Measurements from ENCODE around the gene LGR5. TPM values are rescaled to one million over a fixed set of nuclear protein-coding genes. Genes with fewer than 3 reads are reported as not detected.
A peak's percentile ranks its signal among the peaks of the same experiment; 100 is the strongest.

LGR5 gene
- total and polyA plus RNA-seq, 5 donors from 2014 or later = not detected

DNA sequence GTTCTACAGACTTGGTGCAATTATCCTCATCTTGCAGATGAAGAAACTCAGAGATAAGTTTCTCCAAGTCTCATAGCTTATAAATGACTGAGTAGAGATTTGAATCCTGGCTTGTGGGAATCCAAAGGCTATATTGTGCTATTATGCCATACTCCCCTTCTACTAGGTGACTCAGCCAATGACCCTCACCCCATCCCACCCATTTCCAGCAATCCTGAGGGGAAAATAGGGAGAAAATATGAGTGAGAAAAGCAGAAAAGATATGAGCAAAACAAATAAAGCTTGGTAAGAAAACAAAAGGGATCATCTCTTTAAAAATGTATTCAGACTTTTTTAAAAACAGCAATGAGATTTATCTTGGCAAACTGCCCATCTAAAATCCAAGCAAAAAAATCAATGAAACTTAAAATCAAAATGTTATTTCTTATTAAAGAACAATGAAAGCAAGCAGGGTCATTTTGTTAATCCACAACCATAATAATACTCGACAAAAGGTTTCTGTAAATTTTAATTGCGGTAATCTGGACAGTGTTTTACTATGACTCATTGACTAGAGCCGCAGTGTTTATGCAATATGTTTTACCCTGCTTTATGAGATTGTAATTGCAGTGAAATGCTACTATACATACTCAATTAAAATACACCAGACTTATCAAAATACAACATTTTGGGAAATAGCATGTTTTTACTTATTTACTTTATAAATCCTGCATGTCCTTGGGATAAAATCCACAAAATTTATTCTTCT, 13.1 kb upstream of the LGR5 start:
- Histone ChIP-seq H3K4me1 (ENCODE audit: control insufficient read depth, insufficient read depth, low read length, poor library complexity, severe bottlenecking) (no peaks in the 10 kb centered on the region), H3K27me3 (ENCODE audit: control insufficient read depth, insufficient read depth, low read length) (peaks cover 2% of the 10 kb centered on the region), H3K9me3 (ENCODE audit: control insufficient read depth in 2 of 2, low read length in 2 of 2) (no peaks in the 10 kb centered on the region), H3K4me3 (ENCODE audit: low read depth, low read length) (no peak overlapping the region), H3K27ac (ENCODE audit: insufficient read depth, low read length, poor library complexity, severe bottlenecking) (no peak overlapping the region), H3K36me3 (ENCODE audit: control insufficient read depth, insufficient read depth, low read length) (no peaks in the 10 kb centered on the region)
- peaks cover 20% of the 10 kb centered on the region for H3K27me3 Mint-ChIP-seq
- H3K27ac Mint-ChIP-seq = no peak overlapping the region
- no peaks in the 10 kb centered on the region for H3K4me1 Mint-ChIP-seq
- ATAC-seq (ENCODE audit: low read depth in 2 of 2) (no peak), DNase-seq (no peak)
- H3K36me3 Mint-ChIP-seq = no peaks in the 10 kb centered on the region
- peaks cover 0 to 4% (median 0%) of the 10 kb centered on the region in 7 donors for H3K9me3 Mint-ChIP-seq
- H3K4me3 Mint-ChIP-seq = no peak overlapping the region

DNA sequence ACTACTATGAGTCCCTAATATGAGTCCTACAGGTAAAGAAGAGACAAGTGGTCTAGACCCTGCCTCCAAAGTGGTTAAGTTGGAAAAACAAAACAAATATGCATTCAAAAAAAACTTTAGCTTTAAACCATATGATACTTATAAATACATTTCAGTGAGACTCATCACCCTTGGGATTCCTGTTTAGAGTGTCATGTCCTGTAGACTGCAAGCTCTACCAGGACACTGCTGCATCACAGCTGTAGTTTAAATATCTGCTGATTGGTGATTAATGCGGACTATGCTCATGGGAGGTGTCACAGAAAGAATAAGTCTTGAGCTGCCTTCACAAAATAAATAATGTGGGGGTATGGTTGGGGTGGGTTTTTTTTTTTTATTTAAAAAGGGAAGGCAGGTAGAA, 8.8 kb upstream of the LGR5 start:
- no peak overlapping the region for H3K27ac ChIP-seq (ENCODE audit: insufficient read depth, low read length, poor library complexity, severe bottlenecking)
- no peaks in the 10 kb centered on the region for H3K4me1 Mint-ChIP-seq
- no peak overlapping the region for H3K27ac Mint-ChIP-seq
- ATAC-seq (ENCODE audit: low read depth in 2 of 2) (no peak), DNase-seq (no peak)
- H3K4me3 ChIP-seq (ENCODE audit: low read depth, low read length) = no peak overlapping the region
- peaks cover 0 to 14% (median 6%) of the 10 kb centered on the region in 7 donors for H3K9me3 Mint-ChIP-seq
- peaks cover 2% of the 10 kb centered on the region for H3K27me3 ChIP-seq (ENCODE audit: control insufficient read depth, insufficient read depth, low read length)
- peaks cover 38% of the 10 kb centered on the region for H3K27me3 Mint-ChIP-seq
- no peaks in the 10 kb centered on the region for H3K36me3 ChIP-seq (ENCODE audit: control insufficient read depth, insufficient read depth, low read length)
- no peaks in the 10 kb centered on the region for H3K4me1 ChIP-seq (ENCODE audit: control insufficient read depth, insufficient read depth, low read length, poor library complexity, severe bottlenecking)
- H3K9me3 ChIP-seq (ENCODE audit: control insufficient read depth in 2 of 2, low read length in 2 of 2) = peaks cover 0 to 4% of the 10 kb centered on the region in 2 experiments
- no peaks in the 10 kb centered on the region for H3K36me3 Mint-ChIP-seq
- no peak overlapping the region for H3K4me3 Mint-ChIP-seq

DNA sequence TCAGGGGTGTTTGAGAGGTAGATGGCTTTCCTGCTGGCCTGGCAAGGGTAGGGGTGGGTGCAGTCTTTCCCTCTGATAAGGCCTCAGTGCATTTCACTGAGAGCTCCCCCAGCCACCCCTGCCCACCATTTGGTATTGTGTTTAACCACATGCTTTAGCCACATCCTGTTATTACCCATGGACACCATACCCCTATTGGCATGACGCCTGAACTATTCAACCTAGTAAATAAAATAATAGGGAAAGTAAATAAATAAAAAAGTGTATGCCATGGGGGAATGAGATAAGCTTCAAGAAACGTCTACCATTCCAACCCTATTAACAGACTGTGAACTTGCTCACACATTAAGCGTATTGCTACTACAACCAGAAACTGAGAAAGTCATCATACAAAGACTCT, 7.6 kb upstream of the LGR5 start:
- H3K36me3 ChIP-seq (ENCODE audit: control insufficient read depth, insufficient read depth, low read length) = no peaks in the 10 kb centered on the region

DNA sequence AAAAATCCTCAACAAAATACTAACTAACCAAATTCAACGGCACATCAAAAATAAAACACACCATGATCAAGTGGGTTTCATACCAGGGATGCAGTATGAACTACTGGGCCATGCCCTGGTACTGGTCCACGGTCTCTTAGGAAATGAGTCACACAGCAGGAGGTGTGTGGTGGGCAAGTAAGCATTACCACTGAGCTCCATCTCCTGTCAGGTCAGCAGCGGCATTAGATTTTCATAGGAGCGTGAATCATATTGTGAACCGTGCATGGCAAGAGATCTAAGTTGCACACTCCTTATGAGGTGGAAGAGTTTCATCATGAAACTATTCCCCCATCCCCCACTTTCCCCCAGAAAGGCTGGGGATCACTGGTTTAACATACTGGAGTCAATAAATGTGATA, 6.7 kb upstream of the LGR5 start:
- Histone ChIP-seq H3K27ac (ENCODE audit: insufficient read depth, low read length, poor library complexity, severe bottlenecking) (no peak overlapping the region), H3K9me3 (ENCODE audit: control insufficient read depth in 2 of 2, low read length in 2 of 2) (peaks cover 4 to 7% of the 10 kb centered on the region in 2 experiments), H3K4me1 (ENCODE audit: control insufficient read depth, insufficient read depth, low read length, poor library complexity, severe bottlenecking) (no peaks in the 10 kb centered on the region), H3K36me3 (ENCODE audit: control insufficient read depth, insufficient read depth, low read length) (no peaks in the 10 kb centered on the region), H3K4me3 (ENCODE audit: low read depth, low read length) (no peak overlapping the region), H3K27me3 (ENCODE audit: control insufficient read depth, insufficient read depth, low read length) (peaks cover 3% of the 10 kb centered on the region)
- H3K27me3 Mint-ChIP-seq = peaks cover 47% of the 10 kb centered on the region
- peaks cover 0 to 30% (median 11%) of the 10 kb centered on the region in 7 donors for H3K9me3 Mint-ChIP-seq
- no peak overlapping the region for H3K27ac Mint-ChIP-seq
- no peak overlapping the region for H3K4me3 Mint-ChIP-seq
- no peak for DNase-seq
- ATAC-seq (ENCODE audit: low read depth in 2 of 2) = no peak
- no peaks in the 10 kb centered on the region for H3K4me1 Mint-ChIP-seq
- no peaks in the 10 kb centered on the region for H3K36me3 Mint-ChIP-seq

More for the DNA sequence above, 7.6 kb upstream of the LGR5 start:
- no peak overlapping the region for H3K27ac ChIP-seq (ENCODE audit: insufficient read depth, low read length, poor library complexity, severe bottlenecking)
- Mint-ChIP-seq H3K36me3 (no peaks in the 10 kb centered on the region), H3K9me3 (peaks cover 0 to 23% (median 9%) of the 10 kb centered on the region in 7 donors), H3K27ac (no peak overlapping the region), H3K27me3 (peaks cover 38% of the 10 kb centered on the region), H3K4me1 (no peaks in the 10 kb centered on the region), H3K4me3 (no peak overlapping the region)
- no peak for ATAC-seq (ENCODE audit: low read depth in 2 of 2)
- H3K4me3 ChIP-seq (ENCODE audit: low read depth, low read length) = no peak overlapping the region
- H3K4me1 ChIP-seq (ENCODE audit: control insufficient read depth, insufficient read depth, low read length, poor library complexity, severe bottlenecking) = no peaks in the 10 kb centered on the region
- H3K9me3 ChIP-seq (ENCODE audit: control insufficient read depth in 2 of 2, low read length in 2 of 2) = peaks cover 4 to 7% of the 10 kb centered on the region in 2 experiments
- no peak for DNase-seq
- H3K27me3 ChIP-seq (ENCODE audit: control insufficient read depth, insufficient read depth, low read length) = peaks cover 2% of the 10 kb centered on the region

DNA sequence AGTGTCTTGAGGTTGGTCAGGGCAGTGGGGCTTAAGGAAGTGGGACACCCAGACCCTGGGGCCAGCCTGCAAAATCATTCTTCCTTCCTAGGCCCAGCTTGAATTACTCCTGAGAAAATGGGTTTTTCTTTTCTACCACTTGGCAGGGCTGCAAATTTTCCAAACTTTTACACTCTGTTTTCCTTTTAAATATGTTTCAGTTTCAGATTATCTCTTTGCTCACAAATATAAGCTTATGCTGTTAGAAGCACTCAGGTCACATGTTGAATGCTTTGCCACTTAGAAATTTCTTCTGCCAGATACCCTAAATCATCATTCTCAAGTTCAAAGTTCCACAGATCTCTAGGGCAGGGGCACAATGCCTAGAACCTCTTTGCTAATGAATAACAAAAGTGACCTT, 2.9 kb upstream of the LGR5 start:
- Mint-ChIP-seq H3K4me3 (no peak overlapping the region), H3K27ac (no peak overlapping the region), H3K36me3 (no peaks in the 10 kb centered on the region), H3K27me3 (peaks cover 61% of the 10 kb centered on the region), H3K9me3 (peaks cover 0 to 30% (median 13%) of the 10 kb centered on the region in 7 donors), H3K4me1 (peaks cover 0 to 20% (median 9%) of the 10 kb centered on the region in 4 donors)
- H3K27ac ChIP-seq (ENCODE audit: insufficient read depth, low read length, poor library complexity, severe bottlenecking) = no peak overlapping the region
- peaks cover 24% of the 10 kb centered on the region for H3K4me1 ChIP-seq (ENCODE audit: control insufficient read depth, insufficient read depth, low read length, poor library complexity, severe bottlenecking)
- ATAC-seq (ENCODE audit: low read depth in 2 of 2) = no peak
- H3K36me3 ChIP-seq (ENCODE audit: control insufficient read depth, insufficient read depth, low read length) = no peaks in the 10 kb centered on the region
- no peak overlapping the region for H3K4me3 ChIP-seq (ENCODE audit: low read depth, low read length)
- DNase-seq = no peak
- peaks cover 21% of the 10 kb centered on the region for H3K27me3 ChIP-seq (ENCODE audit: control insufficient read depth, insufficient read depth, low read length)
- H3K9me3 ChIP-seq (ENCODE audit: control insufficient read depth in 2 of 2, low read length in 2 of 2) = peaks cover 4 to 7% of the 10 kb centered on the region in 2 experiments

DNA sequence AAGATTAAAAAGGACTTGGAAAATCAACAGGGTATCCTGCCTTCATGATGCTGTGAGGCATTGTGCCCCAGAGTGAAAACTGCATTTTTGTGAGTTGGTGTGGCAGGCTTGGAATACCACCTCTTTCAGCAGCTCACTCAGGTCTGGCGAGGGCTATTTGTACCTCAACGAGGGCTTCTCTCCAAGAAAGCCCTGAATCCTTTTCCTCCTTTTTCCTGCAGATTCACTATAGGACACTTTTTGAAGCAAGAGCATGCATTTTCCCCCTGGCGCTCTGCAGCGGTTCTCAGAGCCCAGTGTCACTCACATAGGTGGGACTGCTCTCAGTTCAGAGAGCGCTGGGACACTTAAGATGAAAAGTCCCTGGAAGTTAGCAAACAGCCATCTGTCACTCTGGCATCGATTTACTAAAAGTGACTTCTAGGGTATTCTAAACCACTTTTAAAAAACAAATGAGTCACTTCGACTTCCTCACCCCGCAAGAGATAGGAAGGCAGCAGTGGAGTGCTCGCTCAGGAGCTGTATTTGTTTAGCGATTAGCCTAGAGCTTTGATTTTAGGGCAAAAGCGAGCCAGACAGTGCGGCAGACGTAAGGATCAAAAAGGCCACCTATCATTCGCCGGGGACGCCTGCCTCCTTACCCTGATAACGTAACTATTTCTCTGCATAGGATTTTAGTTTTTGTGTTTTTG, 782 bp upstream of the LGR5 start:
- H3K36me3 Mint-ChIP-seq = no peaks in the 10 kb centered on the region
- peaks cover 0 to 29% (median 11%) of the 10 kb centered on the region in 7 donors for H3K9me3 Mint-ChIP-seq
- peaks cover 24% of the 10 kb centered on the region for H3K4me1 ChIP-seq (ENCODE audit: control insufficient read depth, insufficient read depth, low read length, poor library complexity, severe bottlenecking)
- DNase-seq = no peak
- no peak for ATAC-seq (ENCODE audit: low read depth in 2 of 2)
- H3K27ac ChIP-seq (ENCODE audit: insufficient read depth, low read length, poor library complexity, severe bottlenecking) = no peak overlapping the region
- H3K4me1 Mint-ChIP-seq = peaks cover 0 to 20% (median 9%) of the 10 kb centered on the region in 4 donors
- H3K36me3 ChIP-seq (ENCODE audit: control insufficient read depth, insufficient read depth, low read length) = no peaks in the 10 kb centered on the region
- peak overlapping the region in 3 of 4 donors; percentile 7 to 78 (median 73) for H3K4me3 Mint-ChIP-seq
- peaks cover 4 to 7% of the 10 kb centered on the region in 2 experiments for H3K9me3 ChIP-seq (ENCODE audit: control insufficient read depth in 2 of 2, low read length in 2 of 2)
- H3K27ac Mint-ChIP-seq = no peak overlapping the region
- H3K4me3 ChIP-seq (ENCODE audit: low read depth, low read length) = peak overlapping the region; percentile 32
- peaks cover 31% of the 10 kb centered on the region for H3K27me3 ChIP-seq (ENCODE audit: control insufficient read depth, insufficient read depth, low read length)
- H3K27me3 Mint-ChIP-seq = peaks cover 69% of the 10 kb centered on the region

DNA sequence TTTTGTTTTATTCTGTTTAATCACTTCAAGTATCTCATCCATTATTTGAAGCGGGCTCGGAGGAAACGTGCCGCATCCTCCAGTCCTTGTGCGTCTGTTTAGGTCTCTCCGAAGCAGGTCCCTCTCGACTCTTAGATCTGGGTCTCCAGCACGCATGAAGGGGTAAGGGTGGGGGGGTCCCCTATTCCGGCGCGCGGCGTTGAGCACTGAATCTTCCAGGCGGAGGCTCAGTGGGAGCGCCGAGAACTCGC, 311 bp upstream of the LGR5 start:
- Histone ChIP-seq H3K9me3 (ENCODE audit: control insufficient read depth in 2 of 2, low read length in 2 of 2) (peaks cover 4 to 7% of the 10 kb centered on the region in 2 experiments), H3K27ac (ENCODE audit: insufficient read depth, low read length, poor library complexity, severe bottlenecking) (no peak overlapping the region), H3K27me3 (ENCODE audit: control insufficient read depth, insufficient read depth, low read length) (peaks cover 31% of the 10 kb centered on the region), H3K36me3 (ENCODE audit: control insufficient read depth, insufficient read depth, low read length) (no peaks in the 10 kb centered on the region), H3K4me3 (ENCODE audit: low read depth, low read length) (peak overlapping the region; percentile 32), H3K4me1 (ENCODE audit: control insufficient read depth, insufficient read depth, low read length, poor library complexity, severe bottlenecking) (peaks cover 24% of the 10 kb centered on the region)
- ATAC-seq (ENCODE audit: low read depth in 2 of 2) = no peak
- H3K9me3 Mint-ChIP-seq = peaks cover 0 to 24% (median 7%) of the 10 kb centered on the region in 7 donors
- no peak for DNase-seq
- peak overlapping the region in 3 of 4 donors; percentile 7 to 78 (median 73) for H3K4me3 Mint-ChIP-seq
- no peak overlapping the region for H3K27ac Mint-ChIP-seq
- peaks cover 0 to 20% (median 9%) of the 10 kb centered on the region in 4 donors for H3K4me1 Mint-ChIP-seq
- H3K36me3 Mint-ChIP-seq = no peaks in the 10 kb centered on the region
- peaks cover 67% of the 10 kb centered on the region for H3K27me3 Mint-ChIP-seq

All from CD4-positive, CD25-positive, alpha-beta regulatory T cell (primary cell).